Stimulated activated CD8-positive, alpha-beta memory T cell treated with anti-CD3 and anti-CD28 coated beads, Interleukin-4, amount 100 ng/mL, for 24 hours (primary cell): Measurements from ENCODE around the gene SMYD1.

Experiments used
- DNase-seq: peaks from one replicate; pipeline ENCODE4 v3.0.0-alpha.2; 2020; ENCODE audit warnings: low read depth

The SMYD1 gene

GRCh38 chr2:88123164-88123974 is 55.7 kb downstream of the SMYD1 start:
- no peak for DNase-seq

GRCh38 chr2:88123975-88124917 is 56.6 kb downstream of the SMYD1 start:
- DNase-seq, result no peak

- no peak for DNase-seq
Observed at GRCh38 chr2:88125344-88125923, 57.8 kb downstream of the SMYD1 start.

- no peak for DNase-seq
Observed at GRCh38 chr2:88125924-88126771, 58.5 kb downstream of the SMYD1 start.

- no peak for DNase-seq
Observed at GRCh38 chr2:88126772-88127637, 59.4 kb downstream of the SMYD1 start.

- no peak for DNase-seq
Observed at GRCh38 chr2:88127638-88127887, 59.9 kb downstream of the SMYD1 start.

GRCh38 chr2:88127888-88128653 is 60.4 kb downstream of the SMYD1 start, which contains the start of gene FABP1:
Gene FABP1, minus strand, starts transcription at chr2:88128062. Its CDS starts 45 bp downstream, at chr2:88128017.
- no peak for DNase-seq

GRCh38 chr2:88128654-88129312 is 61.2 kb downstream of the SMYD1 start:
- no peak for DNase-seq

- DNase-seq, result no peak
Observed at GRCh38 chr2:88129313-88129959, 61.8 kb downstream of the SMYD1 start.

GRCh38 chr2:88131201-88131998 is 63.8 kb downstream of the SMYD1 start:
- DNase-seq, result no peak

- DNase-seq, result no peak
Observed at GRCh38 chr2:88131999-88132368, 64.4 kb downstream of the SMYD1 start.

- DNase-seq, result no peak
Observed at GRCh38 chr2:88133875-88134274, 66.2 kb downstream of the SMYD1 start.

- no peak for DNase-seq
Observed at GRCh38 chr2:88136817-88137216, 69.2 kb downstream of the SMYD1 start.

- no peak for DNase-seq
Observed at GRCh38 chr2:88137833-88138232, 70.2 kb downstream of the SMYD1 start.

- no peak for DNase-seq
Observed at GRCh38 chr2:88139203-88139702, 71.6 kb downstream of the SMYD1 start.

- no peak for DNase-seq
Observed at GRCh38 chr2:88139804-88140203, 72.2 kb downstream of the SMYD1 start.

- DNase-seq, result no peak
Observed at GRCh38 chr2:88141952-88142351, 74.3 kb downstream of the SMYD1 start.

GRCh38 chr2:88144271-88144670 is 76.6 kb downstream of the SMYD1 start:
- DNase-seq, result no peak
